Panc1 (cell line): ENCODE measurements around the gene PTTG1IP2. TPM values are rescaled to one million over a fixed set of nuclear protein-coding genes. Genes with fewer than 3 reads are reported as not detected.

Experiments used
- ATAC-seq: fragments of 200-7000 bp; cut with Tn5 transposase; 2 replicates; pipeline ENCODE4 v1.9.1; 2020; ENCODE audit warnings: mild to moderate bottlenecking, moderate library complexity
- BruUV-seq: library from RNA; stranded (reverse); fragments of 400-500 nt; replicated peaks from 2 replicates; lab custom pipeline; 2021; lab: Mats Ljungman, UMichigan
- CTCF ChIA-PET: fragments of 300-600 bp; sonication (Branson Sonifier 250); formaldehyde crosslinking; loops from one replicate; lab custom pipeline; 2022; ENCODE audit warnings: antibody characterized with exemption; lab: Charles Lee
- POLR2A ChIA-PET: fragments of 300-600 bp; sonication (Branson Sonifier 250); formaldehyde crosslinking; loops from one replicate; lab custom pipeline; 2022; ENCODE audit warnings: antibody characterized with exemption; lab: Charles Lee
- DNase-seq: peaks from one replicate; pipeline ENCODE4 v3.0.0-alpha.2; 2010; ENCODE audit warnings: low read depth, low spot score
- H3K27ac ChIP-seq: 2 replicates; pipeline ENCODE4 v1.5.1; 2011; ENCODE audit warnings: mild to moderate bottlenecking, low read length, inconsistent platforms
- H3K27me3 ChIP-seq: fragments of 200-500 bp; sonication (Bioruptor generic); 2 replicates; pipeline ENCODE4 v1.6.0; 2014; ENCODE audit warnings: low read length, inconsistent platforms; ENCODE audit not compliant: control insufficient read depth, insufficient read depth
- H3K36me3 ChIP-seq: fragments of 200-500 bp; sonication (Bioruptor generic); 2 replicates; pipeline ENCODE4 v1.5.1; 2014; ENCODE audit warnings: inconsistent platforms, mild to moderate bottlenecking, low read length, moderate library complexity; ENCODE audit not compliant: control insufficient read depth, insufficient read depth
- H3K4me1 ChIP-seq: 2 replicates; pipeline ENCODE4 v1.5.1; 2011; ENCODE audit warnings: inconsistent platforms, mild to moderate bottlenecking, low read length, moderate library complexity; ENCODE audit not compliant: control insufficient read depth, insufficient read depth
- H3K4me3 ChIP-seq, 2 experiments: 2 replicates each; pipeline ENCODE4 v1.5.1; 2011 to 2012; ENCODE audit warnings: low read depth in 2 of 2, low read length in 2 of 2, mild to moderate bottlenecking in 2 of 2, inconsistent platforms in 1 of 2, moderate library complexity in 1 of 2
- H3K9me3 ChIP-seq: fragments of 200-500 bp; sonication (Bioruptor generic); 2 replicates; pipeline ENCODE4 v1.5.1; 2014; ENCODE audit warnings: low read depth, mild to moderate bottlenecking, inconsistent platforms, low read length, moderate library complexity; ENCODE audit not compliant: control insufficient read depth, insufficient read depth
- CTCF ChIP-seq: fragments of 450-650 bp; IDR thresholded peaks from 2 replicates; pipeline ENCODE4 v1.5.1; 2017; ENCODE audit warnings: mild to moderate bottlenecking
- POLR2AphosphoS5 ChIP-seq: IDR thresholded peaks from 2 replicates; pipeline ENCODE4 v1.6.1; 2012; ENCODE audit warnings: mild to moderate bottlenecking, low read depth, low read length, moderate library complexity
- REST ChIP-seq, 2 experiments: IDR thresholded peaks; 2 replicates each; pipeline ENCODE4 v1.6.1; 2011 to 2012; ENCODE audit warnings: low read depth in 2 of 2, control low read depth in 1 of 2, low read length in 1 of 2, mild to moderate bottlenecking in 1 of 2, moderate library complexity in 1 of 2; ENCODE audit not compliant: insufficient read depth in 1 of 2
- SIN3A ChIP-seq: IDR thresholded peaks from 2 replicates; pipeline ENCODE4 v1.6.1; 2012; ENCODE audit warnings: low read depth, mild to moderate bottlenecking, low read length, moderate library complexity, borderline replicate concordance; ENCODE audit not compliant: insufficient read depth
- TCF7L2 ChIP-seq: IDR thresholded peaks from 2 replicates; pipeline ENCODE4 v1.6.1; 2011; ENCODE audit warnings: mild to moderate bottlenecking, low read depth, low read length, inconsistent platforms
- in situ Hi-C: cut with HindIII; loops from 2 replicates; pipeline ENCODE4 v1.10.0; 2016; ENCODE audit warnings: low sequenced_read_pairs, low pct_unique_long_range_greater_than_20kb
- intact Hi-C: fragments of 100-400 bp; cut with micrococcal nuclease; formaldehyde crosslinking; loops from one replicate; pipeline ENCODE4 v1.10.0; 2022; ENCODE audit not compliant: unreplicated experiment
- total RNA-seq: library from RNA; stranded (reverse); gene quantifications from one replicate; pipeline ENCODE4 v1.2.1, GENCODE V29; 2021; ENCODE audit not compliant: unreplicated experiment

Gene PTTG1IP2
- total RNA-seq, 1 experiment from 2014 or later, result not detected

GRCh38 chr7:90518630-90519029, 49.2 kb downstream of the PTTG1IP2 start:
- in situ Hi-C loops, result no loop called here
- no TSS peak for BruUV-seq
- DNase-seq, result no peak
- no peak for TF ChIP-seq TCF7L2
- no peak for TF ChIP-seq REST (IDR thresholded peaks at IDR 0.05; ENCODE audit: insufficient read depth in 1 of 2, low read depth in 2 of 2, low read length in 1 of 2)
- no peak for TF ChIP-seq CTCF
- TF ChIP-seq SIN3A, result no peak
- no peak for TF ChIP-seq POLR2AphosphoS5
- H3K27ac ChIP-seq, result no peak overlapping the region
- no peaks in the 10 kb centered on the region for H3K36me3 ChIP-seq
- no peaks in the 10 kb centered on the region for H3K27me3 ChIP-seq
- H3K4me3 ChIP-seq, result no peak overlapping the region
- CTCF ChIA-PET, result no interaction called here
- no peak for ATAC-seq
- H3K4me1 ChIP-seq, result no peaks in the 10 kb centered on the region
- intact Hi-C loops, result no loop called here
- POLR2A ChIA-PET, result no interaction called here
- H3K9me3 ChIP-seq, result no peaks in the 10 kb centered on the region

DNA sequence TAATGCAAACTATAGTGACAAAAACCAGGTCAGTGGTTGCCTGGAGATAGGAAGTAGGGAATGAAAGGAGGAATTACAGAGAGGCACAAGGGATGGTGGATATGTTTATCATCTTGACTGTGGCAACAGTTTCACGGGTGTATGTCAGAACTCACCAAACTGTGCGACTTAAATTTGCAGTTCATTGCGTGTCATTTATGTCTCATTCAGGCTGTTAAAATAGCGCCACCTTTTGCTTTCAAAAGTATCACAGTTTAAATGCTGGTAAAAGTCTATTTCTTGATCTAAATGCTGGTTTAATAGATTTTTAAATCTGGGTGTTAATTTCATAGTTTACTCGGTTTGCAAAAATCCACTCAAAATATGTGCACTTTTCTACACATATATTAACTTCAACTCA, 51.0 kb downstream of the PTTG1IP2 start:
- ChIA-PET CTCF (interaction anchor here (0.7 kb wide), 1 partner anchor 604 kb away, joined by 4 read pairs; no protein-coding TSS in a partner anchor), POLR2A (no interaction called here)
- intact Hi-C loops, result no loop called here
- in situ Hi-C loops, result no loop called here
- BruUV-seq, result no TSS peak
- Histone ChIP-seq H3K9me3 (no peaks in the 10 kb centered on the region), H3K4me3 (no peak overlapping the region), H3K4me1 (no peaks in the 10 kb centered on the region), H3K27me3 (no peaks in the 10 kb centered on the region), H3K27ac (no peak overlapping the region), H3K36me3 (no peaks in the 10 kb centered on the region)
- no peak for ATAC-seq
- TF ChIP-seq SIN3A (no peak), CTCF (peak; percentile 40; the same call in 1 of the 2 replicates)
- DNase-seq, result no peak

GRCh38 chr7:90530263-90530662, 60.8 kb downstream of the PTTG1IP2 start:
- intact Hi-C loops (no loop called here), in situ Hi-C loops (no loop called here)
- Histone ChIP-seq H3K27me3 (no peaks in the 10 kb centered on the region), H3K27ac (no peak overlapping the region), H3K9me3 (no peaks in the 10 kb centered on the region), H3K4me1 (no peaks in the 10 kb centered on the region), H3K36me3 (no peaks in the 10 kb centered on the region), H3K4me3 (no peak overlapping the region)
- ATAC-seq (no peak), DNase-seq (no peak)
- CTCF ChIA-PET, result no interaction called here
- TF ChIP-seq POLR2AphosphoS5 (no peak), SIN3A (no peak), TCF7L2 (no peak), REST (IDR thresholded peaks at IDR 0.05; ENCODE audit: insufficient read depth in 1 of 2, low read depth in 2 of 2, low read length in 1 of 2) (no peak), CTCF (no peak)
- BruUV-seq, result no TSS peak
- POLR2A ChIA-PET, result no interaction called here
